NCI-H1105 treated with DMSO at 0.1 percent for 48 hours (cell line): ENCODE measurements around the gene APLN.

ENCODE experiments used
- DNase-seq: peaks from one replicate; lab custom pipeline; 2025; lab: John Stamatoyannopoulos, UW

APLN gene

DNA sequence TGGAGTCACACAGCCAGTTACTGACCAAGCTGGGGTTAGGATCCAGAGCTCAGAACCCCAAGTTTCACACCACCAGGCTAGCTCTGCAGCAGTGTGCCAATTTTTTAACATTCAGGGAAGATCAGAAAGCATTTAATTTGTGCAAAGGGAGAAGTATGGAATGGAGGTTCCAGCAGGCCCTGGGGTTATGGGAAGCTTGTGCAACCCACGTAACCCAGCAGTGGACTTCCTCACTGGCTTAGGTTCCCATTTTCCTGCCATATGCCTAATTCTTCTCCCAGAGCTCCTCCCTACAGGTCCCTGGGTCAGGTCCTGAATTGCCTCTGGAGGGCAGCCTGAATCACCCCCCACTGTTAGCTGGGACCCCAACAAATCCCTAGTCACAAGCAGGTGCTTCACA, 14.0 kb downstream of the APLN start:
- DNase-seq: no peak

DNA sequence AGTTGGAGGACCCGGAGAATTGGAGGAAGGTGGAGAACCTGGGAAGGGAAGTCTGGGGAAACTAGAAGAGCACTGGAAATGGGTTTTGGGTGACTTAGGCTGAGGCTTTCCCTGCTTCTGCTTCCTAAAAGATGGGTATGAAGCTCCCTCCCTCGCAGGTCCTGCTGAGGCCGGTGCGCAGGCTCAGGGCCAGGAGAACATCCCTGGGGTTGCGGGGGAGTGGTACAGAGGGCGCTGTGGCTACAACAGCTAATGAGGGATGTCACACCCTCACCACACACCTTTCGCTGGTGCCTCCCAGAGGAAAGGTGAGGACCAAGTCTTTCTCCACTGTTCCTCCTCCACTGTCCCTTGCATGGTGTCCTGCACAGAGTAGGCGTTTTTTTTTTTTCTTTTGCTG, 15.8 kb downstream of the APLN start:
- DNase-seq: no peak

DNA sequence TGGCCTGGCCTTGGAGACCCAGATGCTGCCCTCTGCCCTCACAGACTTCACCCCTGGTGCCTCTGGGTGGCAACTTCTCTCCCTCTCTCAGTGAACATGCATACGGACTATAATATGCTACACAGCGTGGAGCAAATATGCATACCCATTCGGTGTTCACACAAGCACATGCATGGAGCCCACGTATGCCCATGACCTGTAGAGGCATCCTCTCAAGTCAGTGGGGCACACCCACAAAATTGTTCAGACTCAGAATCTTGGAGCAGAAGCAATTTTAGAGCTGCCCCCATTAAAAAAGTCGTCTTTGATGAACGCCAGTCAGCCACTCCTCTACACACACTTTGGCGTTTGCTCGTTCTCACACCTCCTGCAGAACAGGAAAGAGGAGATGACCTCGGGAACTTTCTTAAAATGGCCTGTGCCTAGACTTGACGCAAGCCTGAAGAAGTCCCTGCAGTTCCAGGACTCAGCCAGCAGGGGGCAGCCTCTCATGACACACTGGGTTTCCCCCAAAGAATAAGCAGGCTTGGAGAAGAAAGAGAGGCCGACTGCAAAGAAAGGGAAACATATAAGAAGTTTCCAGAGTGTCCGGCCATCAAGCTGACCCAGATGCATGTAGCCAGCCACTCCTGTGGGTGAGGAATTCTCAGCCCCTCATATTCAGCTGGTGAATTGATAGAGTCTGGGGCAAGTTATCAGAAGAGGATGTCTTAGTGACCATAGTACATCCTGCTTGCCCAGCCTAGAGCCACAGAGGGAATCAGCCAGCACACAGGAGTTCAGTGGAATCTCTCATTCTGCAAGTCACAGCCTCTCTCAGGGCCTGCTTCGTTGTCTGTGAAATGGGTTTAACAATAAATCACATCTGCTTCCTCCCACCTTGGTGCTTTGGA, 17.3 kb downstream of the APLN start:
- peak; percentile 33 for DNase-seq

DNA sequence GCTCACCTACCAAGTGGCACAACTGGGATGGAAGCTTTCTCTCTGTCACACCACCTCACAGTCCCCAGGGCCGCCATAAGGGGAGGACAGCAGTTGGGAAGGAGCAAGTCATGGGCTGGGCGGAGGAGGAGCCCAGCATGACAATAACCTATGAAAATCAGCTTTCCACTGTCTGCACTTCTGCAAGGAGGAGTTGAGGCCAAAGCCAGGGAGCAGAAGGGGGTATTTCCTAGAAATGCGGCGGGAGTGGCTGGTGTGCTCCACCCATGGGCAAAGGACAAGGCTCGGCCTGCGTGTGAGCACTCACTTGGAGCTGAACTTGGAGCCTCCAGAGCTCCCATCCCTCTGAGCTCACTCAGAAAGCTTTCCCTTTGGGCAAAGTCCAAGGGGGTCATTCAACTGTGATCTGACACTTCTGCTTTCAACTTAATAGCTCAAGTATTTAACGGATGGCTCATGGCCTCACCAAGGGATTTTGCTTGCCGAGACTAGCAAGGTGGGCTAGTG, 18.5 kb downstream of the APLN start:
- no peak for DNase-seq

DNA sequence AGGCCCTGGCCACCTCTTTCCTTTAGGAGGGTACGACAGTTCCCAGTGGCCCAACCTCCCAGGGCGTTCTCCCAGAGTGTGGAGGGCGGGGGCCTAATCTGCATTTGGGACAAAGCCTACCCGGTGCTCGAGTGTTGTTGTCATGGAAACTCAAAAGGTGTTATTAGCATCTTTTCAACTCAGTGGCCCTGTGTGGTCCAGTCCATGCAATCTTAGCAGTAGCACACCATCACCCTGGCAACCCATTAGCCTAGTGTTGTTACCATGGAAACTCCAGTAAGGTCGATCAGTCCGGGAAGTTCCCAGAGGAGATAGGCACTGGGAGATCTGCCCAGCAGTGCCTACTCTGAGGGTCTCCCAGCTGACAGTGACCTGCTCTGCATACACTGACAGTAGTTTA, 20.2 kb downstream of the APLN start:
- DNase-seq: peak; percentile 17

DNA sequence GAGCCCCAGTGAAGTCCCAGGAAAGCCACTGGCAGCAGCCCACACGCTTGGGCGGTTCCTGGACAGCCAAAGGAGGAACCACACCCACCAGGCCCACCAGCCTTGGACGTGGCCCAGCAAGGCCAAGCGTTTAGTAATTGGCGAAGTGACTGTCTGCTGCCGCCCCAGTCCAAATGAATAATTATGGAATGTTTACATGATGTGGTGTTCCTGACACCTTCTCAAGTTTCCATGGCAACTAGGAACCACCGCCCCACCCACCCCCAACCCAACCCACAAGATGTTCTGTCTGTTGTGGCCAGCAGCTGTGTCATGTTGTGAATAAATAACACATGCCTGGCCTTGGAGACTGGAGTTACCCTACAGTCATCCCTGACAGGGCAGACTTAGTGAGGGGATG, 22.3 kb downstream of the APLN start:
- DNase-seq: no peak

DNA sequence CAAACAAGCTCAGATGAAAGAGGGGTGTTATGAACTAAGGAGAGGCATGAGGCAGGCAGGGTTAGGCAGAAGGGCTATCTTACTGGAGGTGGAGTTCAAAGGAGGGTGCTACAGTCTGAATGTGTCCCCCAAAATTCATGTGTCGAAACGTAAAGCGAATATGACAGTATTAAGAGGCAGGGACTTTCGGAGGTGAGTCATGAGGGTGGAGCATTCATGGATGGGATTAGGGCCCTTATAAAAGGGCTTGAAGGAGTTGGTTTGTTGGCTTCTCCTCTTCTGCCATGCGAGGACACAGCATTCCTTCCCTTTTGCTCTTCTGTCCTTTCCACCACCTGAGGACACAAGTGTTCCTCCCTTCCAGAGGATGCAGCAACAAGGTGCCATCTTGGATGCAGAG, 22.9 kb downstream of the APLN start:
- no peak for DNase-seq

DNA sequence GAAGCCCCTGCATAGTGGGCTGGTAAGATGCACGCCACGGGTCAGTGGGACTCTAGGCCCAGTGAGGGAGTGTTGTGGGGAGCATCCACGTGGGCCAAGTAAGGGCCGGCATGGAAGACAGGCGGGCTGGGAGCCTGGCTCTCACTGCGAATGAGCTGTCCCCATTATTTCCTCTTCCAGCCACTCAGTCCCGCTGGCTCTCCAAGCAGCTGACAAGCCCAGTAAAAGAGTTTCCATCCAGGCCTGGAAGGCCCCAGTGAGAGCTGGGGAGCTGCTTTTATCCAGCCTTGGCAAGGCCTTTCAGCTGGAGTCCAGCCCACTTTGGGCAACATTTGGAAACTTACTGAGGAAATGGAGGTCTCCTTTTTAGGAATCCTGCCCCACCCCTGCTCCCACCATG, 24.9 kb downstream of the APLN start:
- no peak for DNase-seq

DNA sequence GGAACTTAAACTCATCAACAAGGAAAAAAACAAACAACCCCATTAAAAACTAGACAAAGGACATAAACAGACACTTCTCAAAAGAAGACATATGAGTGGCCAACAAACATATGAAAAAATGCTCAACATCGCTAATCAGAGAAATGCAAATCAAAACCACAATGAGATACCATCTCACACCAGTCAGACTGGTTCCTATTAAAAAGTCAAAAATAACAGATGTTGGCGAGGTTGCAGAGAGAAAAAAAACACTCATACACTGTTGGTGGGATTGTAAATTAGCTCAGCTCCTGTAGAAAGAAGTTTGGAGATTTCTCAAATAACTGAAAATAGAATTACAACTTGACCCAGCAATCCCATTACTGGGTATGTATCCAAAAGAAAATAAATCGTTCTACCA, 28.7 kb downstream of the APLN start:
- peak; percentile 66 for DNase-seq

DNA sequence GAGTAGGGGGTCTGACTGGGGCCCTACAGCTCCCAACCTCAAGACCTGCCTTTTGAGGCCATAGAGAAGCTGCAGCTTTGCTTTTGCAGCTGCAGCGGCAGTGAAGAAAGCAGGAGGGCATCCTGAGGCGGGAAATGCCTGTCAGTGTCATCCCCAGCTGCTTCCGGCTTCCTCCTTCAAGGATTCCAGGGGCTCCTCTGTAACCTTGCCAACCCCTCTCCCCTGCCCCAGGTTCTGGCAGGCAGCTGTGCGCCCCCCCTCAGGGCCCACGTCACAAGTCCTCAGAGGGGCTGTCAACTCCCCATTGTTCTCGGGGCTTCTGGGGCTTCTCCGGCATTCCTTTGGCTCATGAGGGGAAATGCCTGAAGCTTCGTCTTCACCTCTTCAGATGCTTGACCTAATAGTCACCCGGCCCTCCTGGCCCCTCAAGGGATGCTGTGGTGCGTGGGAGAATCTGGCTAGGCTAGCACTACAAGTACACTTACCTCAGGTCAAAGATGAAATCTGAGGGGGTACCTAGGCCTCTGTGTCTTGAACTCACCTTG, 31.9 kb downstream of the APLN start:
- DNase-seq: no peak

DNA sequence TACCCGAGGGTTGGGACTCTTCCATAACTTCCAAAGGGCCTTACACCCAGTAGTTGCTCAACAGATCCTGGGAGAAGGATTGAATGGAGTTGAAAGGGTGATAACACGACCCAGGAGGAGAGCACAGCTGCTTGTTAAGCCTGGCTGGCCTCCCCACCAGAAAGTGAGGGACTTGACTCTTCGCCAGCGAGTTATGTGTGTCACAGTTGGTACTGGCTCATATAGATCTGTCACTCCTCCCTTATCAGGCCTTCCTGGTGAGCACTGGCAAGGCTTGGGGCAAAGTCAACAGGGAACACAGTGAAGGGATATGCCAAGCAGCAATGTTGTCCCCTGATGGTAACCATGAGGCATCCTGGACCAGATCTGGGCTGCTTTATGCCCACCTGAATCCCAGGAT, 35.8 kb downstream of the APLN start:
- DNase-seq: no peak

DNA sequence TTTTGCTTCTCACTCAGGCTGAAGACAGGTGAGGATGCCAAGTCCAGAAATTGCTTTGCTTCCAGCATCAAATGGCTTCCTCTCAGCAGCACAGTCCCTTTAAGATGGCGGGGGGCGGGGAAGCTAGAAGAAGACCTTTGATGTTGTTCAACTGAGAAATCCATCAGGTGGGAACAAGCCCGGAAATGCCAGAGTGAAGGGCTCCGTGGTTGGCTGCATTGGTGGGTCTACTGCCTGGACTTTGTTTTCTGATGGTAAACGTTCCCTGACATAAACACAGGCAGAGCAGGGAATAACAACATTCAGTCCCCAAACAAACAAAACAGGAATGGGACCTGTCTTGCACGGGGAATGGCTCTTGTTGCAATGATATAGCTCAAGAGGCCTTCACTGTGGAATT, 37.3 kb downstream of the APLN start:
- DNase-seq: no peak

DNA sequence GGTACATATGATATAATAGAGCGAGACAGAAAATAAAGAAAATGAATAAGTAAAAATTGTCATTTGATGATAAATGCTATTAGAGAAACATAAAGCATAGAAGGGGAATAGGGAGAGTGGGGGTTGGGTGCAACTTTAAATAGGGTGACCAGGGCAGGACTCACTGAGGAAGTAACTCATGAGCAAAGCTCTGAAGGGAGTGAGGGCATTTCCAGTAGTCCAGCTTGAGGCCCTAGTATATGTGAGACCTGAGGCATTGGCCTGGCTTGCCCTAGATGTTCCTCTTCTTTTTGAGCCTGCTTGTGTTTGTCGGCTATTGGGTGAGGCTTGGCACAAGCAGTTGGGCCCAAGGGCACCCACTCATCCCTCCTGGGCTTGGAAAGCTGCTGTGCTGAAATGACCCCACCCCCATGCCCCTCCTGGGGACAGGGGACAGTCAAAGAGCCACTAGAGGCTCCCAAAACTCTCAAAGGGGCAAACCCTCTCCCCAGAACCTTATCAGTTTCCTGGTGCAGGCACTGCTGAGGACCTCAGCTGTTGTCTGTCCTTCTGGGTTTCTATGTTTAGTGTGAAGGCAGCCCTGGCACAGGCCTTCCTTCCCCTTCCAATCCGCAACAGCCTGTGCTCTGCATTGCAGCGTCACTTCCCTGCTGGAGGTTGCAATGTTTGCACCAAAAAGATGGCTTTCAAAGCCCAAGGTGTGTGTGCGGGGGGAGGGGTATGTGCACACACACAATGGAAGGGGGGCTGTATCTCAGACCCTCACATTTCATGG, 40.1 kb downstream of the APLN start:
- DNase-seq: no peak

DNA sequence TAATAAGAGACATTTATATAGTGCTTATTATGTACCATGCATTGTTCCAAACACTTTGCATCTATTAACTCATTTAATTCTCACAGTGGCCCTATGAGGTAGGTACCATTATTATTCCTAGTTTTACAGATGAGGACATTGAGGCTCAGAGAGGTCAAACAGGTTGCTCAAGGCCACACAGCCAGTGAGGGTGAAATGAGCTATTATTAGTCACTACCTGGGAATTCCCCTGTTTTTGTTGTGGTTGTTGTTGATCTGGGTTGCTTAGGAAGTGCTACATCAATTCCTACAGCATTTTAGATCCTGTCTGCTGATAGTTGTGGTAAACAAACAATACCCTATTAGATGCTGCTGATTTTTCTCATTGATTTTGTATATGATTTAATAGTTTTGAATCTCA, 41.2 kb downstream of the APLN start:
- no peak for DNase-seq

DNA sequence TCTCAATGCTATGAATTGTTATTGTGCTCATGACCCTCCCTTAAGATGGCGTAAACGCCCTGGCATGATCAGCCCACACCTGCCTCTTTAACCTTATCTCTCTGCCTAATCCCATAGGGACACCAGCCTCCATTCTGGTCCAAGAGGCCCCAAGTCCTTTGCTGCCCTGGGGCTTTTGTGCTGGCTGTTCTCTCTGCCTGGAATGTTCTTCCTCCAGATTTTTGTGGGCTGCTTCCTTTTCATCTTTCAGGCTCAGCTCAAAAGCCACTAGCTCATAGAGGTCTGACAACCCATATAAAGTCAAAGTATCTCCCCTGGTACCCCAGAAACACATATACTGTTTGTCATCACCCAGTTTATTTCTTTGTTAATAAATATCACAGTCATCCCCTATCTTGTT, 42.4 kb downstream of the APLN start:
- DNase-seq: no peak

DNA sequence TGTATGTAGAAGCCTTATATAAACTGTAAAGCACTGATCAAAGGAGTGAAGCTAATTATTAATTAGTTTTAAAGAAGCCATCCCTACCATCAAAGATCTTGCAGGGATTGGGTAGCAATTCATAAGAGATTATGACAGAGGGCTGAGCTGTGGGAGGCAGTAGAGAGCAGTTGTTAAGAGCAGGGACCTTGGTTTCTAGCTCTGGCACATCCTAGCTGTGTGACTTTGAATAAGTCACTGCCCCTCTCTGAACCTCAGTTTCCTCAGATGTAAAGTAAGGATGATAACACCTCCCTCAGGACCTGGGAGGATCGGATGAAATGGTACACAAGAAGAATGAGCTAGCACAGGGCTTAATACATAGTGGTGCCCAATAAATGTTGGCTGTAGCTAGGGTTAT, 45.4 kb downstream of the APLN start:
- DNase-seq: no peak

DNA sequence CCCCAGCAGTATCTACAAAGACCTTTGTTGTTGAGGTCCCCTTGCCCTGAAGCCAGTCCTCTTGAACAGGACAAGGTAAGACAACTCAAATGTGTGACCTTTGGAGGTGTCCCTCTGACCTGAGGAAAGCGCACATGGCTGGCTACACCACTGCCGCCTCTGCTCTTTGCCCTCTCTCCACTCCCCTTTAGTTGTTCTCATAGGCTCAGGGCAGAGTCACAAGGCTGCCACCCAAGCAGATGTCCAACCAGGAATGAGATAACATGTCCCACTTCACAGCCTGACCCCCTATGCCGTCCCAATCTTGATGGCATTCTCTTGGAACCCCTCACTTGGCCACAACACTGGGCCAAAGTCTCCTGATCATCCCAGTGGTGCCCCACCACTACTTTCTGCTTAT, 46.3 kb downstream of the APLN start:
- no peak for DNase-seq

DNA sequence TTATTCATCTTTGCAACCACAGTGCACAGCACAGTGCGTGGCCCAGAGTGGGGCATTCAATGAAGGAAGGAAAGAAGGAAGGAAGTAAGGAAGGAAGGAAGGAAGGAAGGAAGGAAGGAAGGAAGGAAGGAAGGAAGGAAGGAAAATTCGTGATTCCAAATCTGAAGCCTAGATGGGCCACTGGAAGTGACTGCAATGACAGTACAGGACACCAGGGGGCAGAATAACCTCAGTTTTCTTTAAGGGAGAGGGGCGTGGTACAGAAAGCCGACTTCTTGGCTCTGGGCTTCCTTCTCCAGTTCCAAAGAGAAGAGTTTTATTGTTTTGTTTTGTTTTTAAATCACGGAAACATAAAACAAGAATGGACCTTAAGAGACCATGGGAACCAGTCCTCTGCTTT, 47.8 kb downstream of the APLN start:
- peak; percentile 18 for DNase-seq

DNA sequence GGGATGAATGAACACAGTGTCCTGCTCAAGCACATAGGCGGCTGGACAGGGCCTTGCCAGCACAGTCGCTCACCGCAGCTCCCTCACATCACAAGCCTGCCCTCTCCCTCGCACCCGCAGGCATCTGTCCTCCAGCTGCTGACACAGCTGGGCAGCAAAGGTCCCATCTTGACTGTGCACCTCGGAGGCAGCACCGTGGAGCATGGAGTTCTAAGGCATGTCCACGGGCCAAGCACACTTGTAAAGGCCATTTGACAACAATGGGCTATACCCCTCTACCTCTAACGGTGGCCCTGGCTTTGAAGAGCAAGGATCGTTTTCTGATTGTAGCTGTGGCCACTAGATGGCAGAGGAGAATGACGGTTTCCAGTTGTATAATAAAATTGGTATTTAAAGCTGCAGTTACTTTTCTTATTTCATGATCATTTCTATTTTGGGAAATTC, 53.8 kb downstream of the APLN start:
- DNase-seq: peak; percentile 9

DNA sequence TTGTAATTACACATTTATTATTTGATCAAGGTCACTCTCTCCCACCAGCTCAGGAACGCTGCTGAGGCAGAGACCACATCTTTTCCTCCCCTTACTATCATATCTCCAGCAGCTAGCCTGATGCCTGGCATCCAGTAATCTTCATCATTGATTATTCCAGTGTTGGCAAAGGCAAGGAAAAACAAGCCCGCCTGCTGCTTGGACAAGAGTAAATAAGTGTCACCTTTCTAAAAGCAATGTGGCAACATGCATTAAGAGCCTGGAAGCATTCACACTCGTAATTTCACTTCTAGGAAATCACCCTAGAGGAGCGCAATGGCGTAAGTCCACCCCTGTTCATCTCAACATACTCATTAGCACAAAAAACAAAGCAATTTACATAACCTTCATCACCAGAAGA, 54.8 kb downstream of the APLN start:
- no peak for DNase-seq

DNA sequence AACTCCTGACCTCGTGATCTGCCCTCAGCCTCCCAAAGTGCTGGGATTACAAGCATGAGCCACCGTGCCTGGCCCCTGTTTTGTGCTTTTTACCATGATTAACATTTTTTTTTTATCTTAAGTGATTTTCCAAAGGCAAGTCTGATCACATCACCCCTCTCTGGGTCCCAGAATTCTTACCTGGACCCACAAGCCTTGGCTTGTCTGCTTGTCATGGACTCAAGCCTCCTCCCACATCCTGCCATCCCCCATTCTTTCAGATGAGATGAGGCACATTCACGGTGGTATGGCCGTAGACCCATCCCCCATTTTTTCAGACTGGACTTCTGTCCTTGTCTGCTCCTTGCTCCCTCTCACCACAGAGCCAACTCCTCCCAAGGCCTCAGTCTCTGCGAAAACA, 55.3 kb downstream of the APLN start:
- no peak for DNase-seq

DNA sequence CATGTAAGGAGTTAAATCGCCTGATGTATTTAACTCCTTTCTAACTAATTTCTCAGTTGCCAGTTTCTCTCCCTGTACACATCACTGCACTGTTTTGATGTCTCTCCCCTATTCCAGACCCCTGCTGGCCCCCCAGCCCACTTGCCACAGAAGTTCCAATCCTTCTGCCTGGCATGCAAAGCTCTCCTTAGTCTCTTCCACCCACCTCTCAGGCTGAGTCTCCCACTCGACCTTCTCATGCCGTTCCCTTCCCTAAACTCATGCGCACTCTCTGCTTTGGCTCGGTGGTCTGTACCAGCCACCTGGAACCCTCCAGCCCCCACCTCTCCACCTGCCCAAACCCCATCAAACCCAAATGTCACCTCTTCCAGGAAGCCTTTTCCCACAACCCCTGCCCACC, 56.9 kb downstream of the APLN start:
- no peak for DNase-seq

DNA sequence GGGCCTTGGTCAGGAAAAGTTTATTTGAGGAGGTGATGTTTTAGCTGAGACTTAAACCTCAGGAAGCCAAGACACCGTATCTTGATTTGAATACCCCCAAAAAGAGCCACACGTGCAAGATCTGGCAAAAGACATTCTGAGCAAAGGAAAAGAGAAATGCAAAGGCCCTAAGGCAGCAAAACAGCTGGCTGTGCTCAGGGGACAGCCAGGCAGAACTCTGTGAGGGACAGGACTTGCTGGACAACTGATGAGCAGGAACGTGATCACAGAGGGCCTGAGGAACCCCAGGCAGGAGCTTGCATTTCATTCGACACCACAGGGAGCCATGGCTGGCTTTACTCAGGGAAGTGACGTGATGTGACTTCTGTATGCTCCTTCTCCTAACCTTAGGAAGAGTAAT, 58.7 kb downstream of the APLN start:
- DNase-seq: no peak
